Liver (tissue), 9 donors: ENCODE data around the gene CAMKMT. TPM values are rescaled to one million over a fixed set of nuclear protein-coding genes. Genes with fewer than 3 reads are reported as not detected.

Experiments
- DNase-seq: peaks from one replicate; pipeline ENCODE4 v3.0.0-alpha.2; 2017; ENCODE audit warnings: low spot score
- H3K27ac ChIP-seq, 2 donors: one replicate each; pipeline ENCODE4 v1.7.0; 2013; ENCODE audit warnings: inconsistent platforms in 2 of 2, low read length in 2 of 2, control low read depth in 1 of 2, low read depth in 1 of 2, mild to moderate bottlenecking in 1 of 2
- H3K27me3 ChIP-seq, 4 donors: one replicate each; pipeline versions ENCODE4 v1.6.1 to v1.7.0; 2013; ENCODE audit warnings: low read length in 3 of 4, inconsistent platforms in 1 of 4, mild to moderate bottlenecking in 1 of 4, moderate library complexity in 1 of 4; ENCODE audit not compliant: control insufficient read depth in 4 of 4, insufficient read depth in 4 of 4
- H3K36me3 ChIP-seq, 4 donors: one replicate each; pipeline versions ENCODE4 v1.6.1 to v1.7.0; 2013; ENCODE audit warnings: low read length in 3 of 4, mild to moderate bottlenecking in 3 of 4, low read depth in 1 of 4, moderate library complexity in 1 of 4; ENCODE audit not compliant: control insufficient read depth in 4 of 4, insufficient read depth in 3 of 4
- H3K4me1 ChIP-seq, 4 donors: one replicate each; pipeline versions ENCODE4 v1.6.1 to v1.7.0; 2013; ENCODE audit warnings: low read length in 3 of 4, mild to moderate bottlenecking in 3 of 4, moderate library complexity in 1 of 4; ENCODE audit not compliant: control insufficient read depth in 4 of 4, insufficient read depth in 4 of 4
- H3K4me3 ChIP-seq, 3 donors: one replicate each; pipeline versions ENCODE4 v1.6.1 to v1.7.0; 2013; ENCODE audit warnings: low read length in 3 of 3, control low read depth in 1 of 3, low read depth in 1 of 3, mild to moderate bottlenecking in 1 of 3
- H3K9ac ChIP-seq, 2 donors: one replicate each; pipeline ENCODE4 v1.7.0; 2013; ENCODE audit warnings: low read length in 2 of 2, mild to moderate bottlenecking in 2 of 2, moderate library complexity in 2 of 2, control low read depth in 1 of 2, low read depth in 1 of 2
- H3K9me3 ChIP-seq, 4 donors: one replicate each; pipeline versions ENCODE4 v1.6.1 to v1.7.0; 2013; ENCODE audit warnings: low read length in 3 of 4; ENCODE audit not compliant: control insufficient read depth in 4 of 4
- FOXA1 ChIP-seq: IDR thresholded peaks from 2 replicates; pipeline ENCODE4 v1.6.1; 2016; ENCODE audit warnings: antibody characterized with exemption
- FOXA2 ChIP-seq: IDR thresholded peaks from 2 replicates; pipeline ENCODE4 v1.6.1; 2016; ENCODE audit warnings: antibody characterized with exemption
- GABPA ChIP-seq, 2 donors: IDR thresholded peaks in 1 of 2; conservative IDR thresholded peaks in 1 of 2; 2 replicates each; pipeline ENCODE4 v1.6.1; 2016; ENCODE audit warnings: antibody characterized with exemption in 2 of 2, mild to moderate bottlenecking in 1 of 2, moderate library complexity in 1 of 2
- HNF4A ChIP-seq, 2 donors: conservative IDR thresholded peaks; 2 replicates each; pipeline ENCODE4 v1.6.1; 2016; ENCODE audit warnings: antibody characterized with exemption in 2 of 2, mild to moderate bottlenecking in 2 of 2
- HNF4G ChIP-seq: IDR thresholded peaks from 2 replicates; pipeline ENCODE4 v1.6.1; 2016; ENCODE audit warnings: antibody characterized with exemption
- JUND ChIP-seq, 2 donors: IDR thresholded peaks; 2 replicates each; pipeline ENCODE4 v1.6.1; 2016; ENCODE audit warnings: antibody characterized with exemption in 2 of 2
- NR2F2 ChIP-seq: IDR thresholded peaks from 2 replicates; pipeline ENCODE4 v1.6.1; 2016; ENCODE audit warnings: antibody characterized with exemption
- RAD21 ChIP-seq, 2 donors: IDR thresholded peaks; 2 replicates each; pipeline ENCODE4 v1.6.1; 2016; ENCODE audit warnings: antibody characterized with exemption in 2 of 2, mild to moderate bottlenecking in 2 of 2
- RXRA ChIP-seq, 2 donors: IDR thresholded peaks; 2 replicates each; pipeline ENCODE4 v1.6.1; 2017 to 2018; ENCODE audit warnings: antibody characterized with exemption in 2 of 2, mild to moderate bottlenecking in 1 of 2
- SP1 ChIP-seq: IDR thresholded peaks from 2 replicates; pipeline ENCODE4 v1.6.1; 2018; ENCODE audit warnings: antibody characterized with exemption, mild to moderate bottlenecking
- TAF1 ChIP-seq: conservative IDR thresholded peaks from 2 replicates; pipeline ENCODE4 v1.6.1; 2016; ENCODE audit warnings: antibody characterized with exemption, mild to moderate bottlenecking
- YY1 ChIP-seq: IDR thresholded peaks from 2 replicates; pipeline ENCODE4 v1.6.1; 2016; ENCODE audit warnings: antibody characterized with exemption, mild to moderate bottlenecking
- WGBS: extraction: QIAGEN DNeasy Blood & Tissue Kit; methylation state at CpG from one replicate; pipeline ENCODE4 v1.1.7; 2013; 5-methylcytosine and 5-hydroxymethylcytosine counted together
- polyA plus RNA-seq, 2 donors: library from polyadenylated mRNA; stranded (reverse) in 1 of 2; unstranded in 1 of 2; fragments of 200-250 nt in 1 of 2; fragments of >200 nt in 1 of 2; fragmentation: Nextera tagmentation in 1 of 2; extraction: Ambion mirVana in 1 of 2; gene quantifications; one replicate each; pipeline versions ENCODE4 v1.2.1 to v1.2.3, GENCODE V29; 2013 to 2015
- total RNA-seq, 2 donors: library from RNA; depleted of rRNA; stranded (reverse); fragments of >200 nt; gene quantifications; one replicate each; pipeline ENCODE4 v1.2.3, GENCODE V29; 2014
- TF ChIP-seq, protein P1 (sequence below): IDR thresholded peaks from 2 replicates; pipeline ENCODE4 v1.6.1; 2016; ENCODE audit warnings: antibody characterized with exemption
- TF ChIP-seq, protein P2 (sequence below): IDR thresholded peaks from 2 replicates; pipeline ENCODE4 v1.6.1; 2016; ENCODE audit warnings: antibody characterized with exemption
- TF ChIP-seq, protein P3 (sequence below): IDR thresholded peaks from 2 replicates; pipeline ENCODE4 v1.6.1; 2016; ENCODE audit warnings: antibody characterized with exemption
- TF ChIP-seq, protein P4 (sequence below): fragments of 150-350 bp; IDR thresholded peaks from 2 replicates; pipeline ENCODE4 v1.5.1; 2017; ENCODE audit warnings: improper control_type of control experiment, low read depth, low read length; ENCODE audit not compliant: missing input control
- TF ChIP-seq, protein P5 (sequence below): IDR thresholded peaks from 2 replicates; pipeline ENCODE4 v1.6.1; 2016; ENCODE audit warnings: antibody characterized with exemption, mild to moderate bottlenecking
- donor health status: healthy.
- donor health status: healthy.
- donor health status: healthy.
- donor health status: healthy.
- donor health status: healthy.

The CAMKMT gene
- total and polyA plus RNA-seq, 4 donors: 1.5 to 12.7 (median 7.1) TPM

DNA sequence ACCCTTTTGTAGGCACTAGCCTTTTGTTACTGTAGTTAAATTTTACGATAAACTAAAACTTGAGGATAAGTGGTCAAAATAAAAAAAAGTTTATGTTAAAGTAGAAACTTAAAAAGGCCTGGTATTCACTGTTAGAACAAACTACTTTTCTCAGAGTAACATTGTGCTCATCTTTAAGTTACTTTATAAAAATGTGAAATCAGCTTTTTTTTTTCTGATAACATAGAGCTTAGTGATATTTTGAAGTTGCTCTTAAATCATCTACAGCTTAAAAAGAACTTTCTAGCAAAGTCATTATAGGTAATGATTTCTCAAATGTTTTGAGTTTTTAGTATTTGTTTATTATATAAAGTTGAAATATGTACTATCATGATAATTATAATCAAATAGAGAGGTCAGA lies 125.3 kb downstream of the CAMKMT start:
- H3K4me3 ChIP-seq: no peak overlapping the region
- 94% methylated on average over 1 of the region's 1 CpG for WGBS
- no peaks in the 10 kb centered on the region for H3K36me3 ChIP-seq
- DNase-seq: no peak
- no peak overlapping the region for H3K9ac ChIP-seq
- no peak overlapping the region for H3K27ac ChIP-seq
- peaks cover 0 to 2% (median 0%) of the 10 kb centered on the region in 4 donors for H3K4me1 ChIP-seq
- H3K27me3 ChIP-seq: no peaks in the 10 kb centered on the region
- no peaks in the 10 kb centered on the region for H3K9me3 ChIP-seq
- no peak for TF ChIP-seq YY1
- TF ChIP-seq, protein P1, sequence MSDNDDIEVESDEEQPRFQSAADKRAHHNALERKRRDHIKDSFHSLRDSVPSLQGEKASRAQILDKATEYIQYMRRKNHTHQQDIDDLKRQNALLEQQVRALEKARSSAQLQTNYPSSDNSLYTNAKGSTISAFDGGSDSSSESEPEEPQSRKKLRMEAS: no peak
- TF ChIP-seq, protein P2, sequence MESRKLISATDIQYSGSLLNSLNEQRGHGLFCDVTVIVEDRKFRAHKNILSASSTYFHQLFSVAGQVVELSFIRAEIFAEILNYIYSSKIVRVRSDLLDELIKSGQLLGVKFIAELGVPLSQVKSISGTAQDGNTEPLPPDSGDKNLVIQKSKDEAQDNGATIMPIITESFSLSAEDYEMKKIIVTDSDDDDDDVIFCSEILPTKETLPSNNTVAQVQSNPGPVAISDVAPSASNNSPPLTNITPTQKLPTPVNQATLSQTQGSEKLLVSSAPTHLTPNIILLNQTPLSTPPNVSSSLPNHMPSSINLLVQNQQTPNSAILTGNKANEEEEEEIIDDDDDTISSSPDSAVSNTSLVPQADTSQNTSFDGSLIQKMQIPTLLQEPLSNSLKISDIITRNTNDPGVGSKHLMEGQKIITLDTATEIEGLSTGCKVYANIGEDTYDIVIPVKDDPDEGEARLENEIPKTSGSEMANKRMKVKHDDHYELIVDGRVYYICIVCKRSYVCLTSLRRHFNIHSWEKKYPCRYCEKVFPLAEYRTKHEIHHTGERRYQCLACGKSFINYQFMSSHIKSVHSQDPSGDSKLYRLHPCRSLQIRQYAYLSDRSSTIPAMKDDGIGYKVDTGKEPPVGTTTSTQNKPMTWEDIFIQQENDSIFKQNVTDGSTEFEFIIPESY: no peak

DNA sequence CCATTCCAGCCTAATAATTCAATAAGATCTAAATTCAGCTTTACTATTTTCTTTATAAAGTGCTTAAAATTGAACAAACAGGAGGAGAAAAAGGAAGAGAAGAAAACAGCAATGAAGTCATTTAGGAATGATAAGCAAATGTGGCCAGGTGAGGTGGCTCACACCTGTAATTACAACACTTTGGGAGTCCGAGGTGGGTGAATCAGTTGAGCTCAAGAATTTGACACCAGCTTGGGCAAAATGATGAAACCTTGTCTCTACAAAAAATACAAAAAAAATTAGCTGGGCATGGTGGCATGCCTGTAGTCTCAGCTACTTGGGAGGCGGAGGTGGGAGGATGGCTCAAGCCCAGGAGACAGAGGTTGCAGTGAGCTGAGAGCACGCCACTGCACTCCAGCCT lies 129.0 kb downstream of the CAMKMT start:
- Histone ChIP-seq H3K9me3 (no peaks in the 10 kb centered on the region), H3K36me3 (no peaks in the 10 kb centered on the region), H3K9ac (no peak overlapping the region), H3K27ac (no peak overlapping the region), H3K4me1 (peaks cover 2 to 10% (median 3%) of the 10 kb centered on the region in 4 donors), H3K27me3 (no peaks in the 10 kb centered on the region), H3K4me3 (no peak overlapping the region)
- TF ChIP-seq, protein P3, sequence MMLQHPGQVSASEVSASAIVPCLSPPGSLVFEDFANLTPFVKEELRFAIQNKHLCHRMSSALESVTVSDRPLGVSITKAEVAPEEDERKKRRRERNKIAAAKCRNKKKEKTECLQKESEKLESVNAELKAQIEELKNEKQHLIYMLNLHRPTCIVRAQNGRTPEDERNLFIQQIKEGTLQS: no peak
- TF ChIP-seq HNF4A (conservative IDR thresholded peaks at IDR 0.05) (no peak), TAF1 (no peak), YY1 (no peak), RAD21 (IDR thresholded peaks at IDR 0.05) (no peak), JUND (IDR thresholded peaks at IDR 0.05) (no peak), FOXA1 (no peak), SP1 (no peak), GABPA (IDR thresholded peaks at IDR 0.05 in 1 of 2, conservative IDR thresholded peaks at IDR 0.05 in 1 of 2) (no peak), NR2F2 (no peak), HNF4G (no peak), RXRA (IDR thresholded peaks at IDR 0.05) (no peak), FOXA2 (no peak)
- TF ChIP-seq, protein P2: no peak
- TF ChIP-seq, protein P4, sequence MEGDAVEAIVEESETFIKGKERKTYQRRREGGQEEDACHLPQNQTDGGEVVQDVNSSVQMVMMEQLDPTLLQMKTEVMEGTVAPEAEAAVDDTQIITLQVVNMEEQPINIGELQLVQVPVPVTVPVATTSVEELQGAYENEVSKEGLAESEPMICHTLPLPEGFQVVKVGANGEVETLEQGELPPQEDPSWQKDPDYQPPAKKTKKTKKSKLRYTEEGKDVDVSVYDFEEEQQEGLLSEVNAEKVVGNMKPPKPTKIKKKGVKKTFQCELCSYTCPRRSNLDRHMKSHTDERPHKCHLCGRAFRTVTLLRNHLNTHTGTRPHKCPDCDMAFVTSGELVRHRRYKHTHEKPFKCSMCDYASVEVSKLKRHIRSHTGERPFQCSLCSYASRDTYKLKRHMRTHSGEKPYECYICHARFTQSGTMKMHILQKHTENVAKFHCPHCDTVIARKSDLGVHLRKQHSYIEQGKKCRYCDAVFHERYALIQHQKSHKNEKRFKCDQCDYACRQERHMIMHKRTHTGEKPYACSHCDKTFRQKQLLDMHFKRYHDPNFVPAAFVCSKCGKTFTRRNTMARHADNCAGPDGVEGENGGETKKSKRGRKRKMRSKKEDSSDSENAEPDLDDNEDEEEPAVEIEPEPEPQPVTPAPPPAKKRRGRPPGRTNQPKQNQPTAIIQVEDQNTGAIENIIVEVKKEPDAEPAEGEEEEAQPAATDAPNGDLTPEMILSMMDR: no peak
- TF ChIP-seq, protein P1: no peak
- TF ChIP-seq, protein P5, sequence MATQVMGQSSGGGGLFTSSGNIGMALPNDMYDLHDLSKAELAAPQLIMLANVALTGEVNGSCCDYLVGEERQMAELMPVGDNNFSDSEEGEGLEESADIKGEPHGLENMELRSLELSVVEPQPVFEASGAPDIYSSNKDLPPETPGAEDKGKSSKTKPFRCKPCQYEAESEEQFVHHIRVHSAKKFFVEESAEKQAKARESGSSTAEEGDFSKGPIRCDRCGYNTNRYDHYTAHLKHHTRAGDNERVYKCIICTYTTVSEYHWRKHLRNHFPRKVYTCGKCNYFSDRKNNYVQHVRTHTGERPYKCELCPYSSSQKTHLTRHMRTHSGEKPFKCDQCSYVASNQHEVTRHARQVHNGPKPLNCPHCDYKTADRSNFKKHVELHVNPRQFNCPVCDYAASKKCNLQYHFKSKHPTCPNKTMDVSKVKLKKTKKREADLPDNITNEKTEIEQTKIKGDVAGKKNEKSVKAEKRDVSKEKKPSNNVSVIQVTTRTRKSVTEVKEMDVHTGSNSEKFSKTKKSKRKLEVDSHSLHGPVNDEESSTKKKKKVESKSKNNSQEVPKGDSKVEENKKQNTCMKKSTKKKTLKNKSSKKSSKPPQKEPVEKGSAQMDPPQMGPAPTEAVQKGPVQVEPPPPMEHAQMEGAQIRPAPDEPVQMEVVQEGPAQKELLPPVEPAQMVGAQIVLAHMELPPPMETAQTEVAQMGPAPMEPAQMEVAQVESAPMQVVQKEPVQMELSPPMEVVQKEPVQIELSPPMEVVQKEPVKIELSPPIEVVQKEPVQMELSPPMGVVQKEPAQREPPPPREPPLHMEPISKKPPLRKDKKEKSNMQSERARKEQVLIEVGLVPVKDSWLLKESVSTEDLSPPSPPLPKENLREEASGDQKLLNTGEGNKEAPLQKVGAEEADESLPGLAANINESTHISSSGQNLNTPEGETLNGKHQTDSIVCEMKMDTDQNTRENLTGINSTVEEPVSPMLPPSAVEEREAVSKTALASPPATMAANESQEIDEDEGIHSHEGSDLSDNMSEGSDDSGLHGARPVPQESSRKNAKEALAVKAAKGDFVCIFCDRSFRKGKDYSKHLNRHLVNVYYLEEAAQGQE: no peak
- 96% methylated on average over 3 of the region's 3 CpGs for WGBS
- DNase-seq: no peak
